GM18867 (cell line): ENCODE results near the gene DENND2D.

ENCODE experiments used
- ATAC-seq: cut with Tn5 transposase; IDR thresholded peaks from one replicate; pipeline ENCODE4 v1.9.1; 2021; ENCODE audit warnings: mild to moderate bottlenecking, moderate library complexity; ENCODE audit not compliant: unreplicated experiment

The DENND2D gene, protein sequence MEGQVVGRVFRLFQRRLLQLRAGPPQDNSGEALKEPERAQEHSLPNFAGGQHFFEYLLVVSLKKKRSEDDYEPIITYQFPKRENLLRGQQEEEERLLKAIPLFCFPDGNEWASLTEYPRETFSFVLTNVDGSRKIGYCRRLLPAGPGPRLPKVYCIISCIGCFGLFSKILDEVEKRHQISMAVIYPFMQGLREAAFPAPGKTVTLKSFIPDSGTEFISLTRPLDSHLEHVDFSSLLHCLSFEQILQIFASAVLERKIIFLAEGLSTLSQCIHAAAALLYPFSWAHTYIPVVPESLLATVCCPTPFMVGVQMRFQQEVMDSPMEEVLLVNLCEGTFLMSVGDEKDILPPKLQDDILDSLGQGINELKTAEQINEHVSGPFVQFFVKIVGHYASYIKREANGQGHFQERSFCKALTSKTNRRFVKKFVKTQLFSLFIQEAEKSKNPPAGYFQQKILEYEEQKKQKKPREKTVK

DNA sequence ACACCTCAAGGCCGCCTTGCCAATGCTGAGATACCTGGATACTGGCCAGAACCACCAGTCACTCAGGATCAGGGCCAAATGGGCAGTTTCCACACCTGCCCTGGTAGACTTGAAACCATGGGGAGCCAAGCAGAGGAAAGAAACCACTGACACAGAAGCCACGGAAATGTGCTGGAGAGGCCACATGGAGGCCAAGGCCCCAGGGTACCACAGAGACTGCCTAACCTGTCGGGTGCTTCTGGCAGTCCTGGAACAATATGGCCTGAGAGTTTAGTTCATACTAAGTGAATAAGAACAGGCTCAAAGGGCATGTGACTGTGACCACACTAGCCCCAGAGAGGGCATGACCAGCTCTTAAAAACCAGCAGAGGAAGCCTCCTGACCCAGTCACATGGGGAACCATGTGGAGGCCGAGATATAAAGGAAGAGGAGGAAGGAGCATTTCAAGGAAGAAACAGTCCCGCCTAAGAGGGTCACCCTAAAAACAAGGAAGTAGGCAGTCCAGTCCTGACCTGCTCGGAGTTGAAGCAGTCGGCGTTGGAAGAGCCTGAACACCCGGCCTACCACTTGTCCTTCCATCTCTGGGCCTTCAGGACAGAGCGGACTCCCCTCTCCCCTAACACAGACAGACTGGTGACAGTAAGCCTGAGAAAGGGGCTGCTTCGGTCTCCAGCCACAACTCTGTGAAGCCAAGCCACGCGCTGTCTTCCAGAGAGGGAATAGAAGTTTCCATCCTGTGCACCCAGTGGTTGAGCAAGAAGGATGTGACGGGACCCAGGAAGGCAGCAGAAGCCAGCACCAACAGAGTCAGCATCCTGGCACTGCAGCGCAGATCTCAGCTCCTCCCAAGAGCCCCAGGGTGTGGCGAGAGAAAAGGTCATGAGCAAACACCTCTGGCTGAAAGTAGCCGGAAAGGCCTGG, at the start of gene DENND2D:
Gene DENND2D (minus strand): TSS at position 766 of the 921 bp plus-strand sequence. CDS start 187 bp downstream, at position 579.
- ATAC-seq = no peak

DNA sequence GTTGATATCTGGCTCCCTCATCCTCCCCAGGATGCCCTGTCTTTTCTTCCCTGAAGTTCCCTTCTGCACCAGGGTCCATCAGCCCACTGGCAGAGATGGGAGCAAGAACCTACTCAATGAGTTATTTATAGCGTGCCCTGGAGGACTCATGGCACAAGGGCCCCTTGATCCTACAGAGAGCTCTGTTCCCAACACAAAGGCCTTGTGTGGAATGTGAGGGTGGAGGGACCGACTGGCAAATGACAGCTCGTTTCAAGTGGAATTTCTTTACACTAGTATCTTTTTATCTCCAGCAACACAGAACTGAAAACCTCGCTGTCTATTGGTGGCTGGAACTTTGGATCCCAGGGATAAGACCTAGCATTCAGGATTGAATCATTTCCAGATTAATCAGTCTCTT, 49.5 kb upstream of the DENND2D start:
- ATAC-seq = no peak

DNA sequence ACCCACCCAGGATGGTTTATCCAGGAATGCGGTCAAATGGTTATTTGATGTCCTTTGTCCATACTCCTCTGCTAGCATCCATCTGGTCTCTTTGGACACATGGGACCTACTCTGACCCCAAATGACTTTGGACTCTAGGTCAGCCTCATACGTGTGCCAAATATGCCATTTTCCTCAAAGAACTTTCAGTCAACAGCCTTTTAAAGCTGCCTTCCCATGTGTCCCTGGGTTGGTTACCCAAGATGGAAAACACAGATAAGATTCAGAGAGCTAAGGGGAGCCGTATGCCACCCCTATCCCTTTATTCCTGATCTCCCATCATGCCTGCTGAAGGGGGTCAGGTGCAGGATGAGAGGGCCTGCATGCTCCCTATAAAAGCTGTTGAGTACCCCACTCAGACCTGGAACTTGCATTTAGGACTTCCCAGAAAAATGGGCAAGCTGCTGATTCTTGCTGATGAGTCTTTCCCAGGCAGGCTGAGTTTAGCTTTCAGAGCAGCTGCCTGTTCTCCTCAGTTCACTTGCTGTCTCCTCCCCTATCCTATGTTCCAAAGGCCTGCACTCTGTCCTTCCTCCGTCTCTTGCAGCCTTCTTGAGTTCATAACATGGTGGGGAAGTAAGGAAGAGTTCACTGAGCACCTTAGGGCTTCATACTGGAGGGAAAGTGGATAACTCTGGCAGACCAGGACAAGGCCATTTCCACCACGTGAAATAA, 46.8 kb upstream of the DENND2D start:
- ATAC-seq = no peak

DNA sequence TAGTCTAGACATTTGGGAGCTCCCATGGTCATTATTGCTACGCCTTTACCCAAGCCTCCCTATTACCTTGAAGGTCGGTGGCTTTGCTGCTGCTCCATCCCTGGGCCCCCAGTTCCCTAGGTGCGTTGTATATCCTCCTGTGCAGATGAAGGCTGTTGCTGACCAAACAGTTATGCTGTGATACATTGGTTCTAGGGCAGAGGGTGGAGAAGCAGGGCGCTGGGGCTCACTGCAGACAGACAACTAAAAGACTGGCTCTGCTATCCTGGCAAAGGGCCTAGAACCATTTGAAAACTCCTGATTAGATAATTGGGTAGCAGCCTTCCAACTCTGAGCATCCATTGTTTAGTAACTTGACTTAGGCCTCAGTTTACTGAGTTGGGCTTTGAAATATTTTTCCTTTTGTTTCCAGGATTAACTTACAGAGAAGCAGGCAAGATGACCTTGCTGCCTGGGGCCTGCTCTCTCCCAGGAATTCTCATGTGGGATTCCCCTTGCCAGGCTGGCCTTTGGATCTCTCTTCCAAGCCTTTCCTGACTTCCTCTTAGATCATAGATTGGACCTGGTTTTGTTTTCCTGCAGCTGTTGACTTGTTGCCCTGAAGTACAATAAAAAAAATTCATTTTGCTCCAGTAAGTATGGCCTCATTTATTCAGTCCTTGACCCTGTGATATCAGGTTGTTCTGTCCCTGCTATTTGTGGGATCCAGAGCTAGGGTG, 42.5 kb upstream of the DENND2D start:
- ATAC-seq = no peak

DNA sequence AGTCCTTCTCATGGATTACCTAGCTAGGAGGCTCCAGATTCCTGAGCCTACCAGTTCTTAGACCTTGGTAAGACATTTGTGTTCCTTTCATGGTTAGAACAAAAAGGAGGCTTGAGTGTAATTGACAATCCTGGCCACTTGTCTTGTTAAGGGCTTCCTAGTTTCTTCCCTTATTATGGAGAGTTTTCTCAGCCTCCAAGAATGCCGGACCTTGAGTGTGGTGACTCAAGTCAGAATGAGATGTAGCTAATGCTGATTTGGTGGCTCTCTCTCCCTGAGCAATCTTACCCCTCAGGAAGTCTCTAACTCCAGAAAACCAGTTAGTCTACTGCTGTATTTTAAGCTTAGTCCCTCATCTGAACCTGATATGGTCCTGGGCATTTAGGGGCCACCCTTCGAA, 41.4 kb upstream of the DENND2D start:
- ATAC-seq = no peak

DNA sequence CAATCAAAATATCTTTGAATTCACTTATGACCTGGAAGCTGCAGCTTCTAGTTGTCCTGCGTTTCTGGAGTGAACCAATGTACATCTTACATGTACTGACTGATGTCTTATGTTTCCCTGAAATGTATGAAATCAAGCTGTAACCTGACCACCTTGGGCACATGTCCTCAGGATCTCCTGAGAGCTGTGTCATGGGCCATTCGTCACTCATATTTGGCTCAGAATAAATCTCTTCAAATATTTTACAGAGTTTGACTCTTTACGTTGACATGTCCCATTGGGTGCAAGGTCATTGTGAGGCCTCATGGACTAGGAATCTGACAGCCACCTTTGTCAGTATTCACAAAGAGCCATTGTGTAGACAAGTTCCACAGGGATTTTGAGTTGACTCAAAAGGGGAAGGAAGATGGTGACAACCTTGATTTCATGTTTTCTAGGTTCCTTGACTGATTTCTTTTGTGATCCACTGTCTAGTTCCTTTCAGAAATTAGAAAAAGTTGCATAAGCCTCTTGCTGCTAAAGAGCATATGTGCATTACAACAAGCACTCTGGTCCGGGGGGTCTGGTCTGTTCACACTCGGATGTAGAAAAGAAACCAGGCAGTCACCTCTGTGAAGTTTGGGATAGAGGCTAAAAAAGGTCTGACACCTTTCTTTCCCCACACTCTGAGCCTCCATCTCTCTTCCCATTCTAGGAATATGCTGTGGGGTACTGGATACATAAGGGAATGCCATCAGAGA, 37.8 kb upstream of the DENND2D start:
- ATAC-seq = no peak

DNA sequence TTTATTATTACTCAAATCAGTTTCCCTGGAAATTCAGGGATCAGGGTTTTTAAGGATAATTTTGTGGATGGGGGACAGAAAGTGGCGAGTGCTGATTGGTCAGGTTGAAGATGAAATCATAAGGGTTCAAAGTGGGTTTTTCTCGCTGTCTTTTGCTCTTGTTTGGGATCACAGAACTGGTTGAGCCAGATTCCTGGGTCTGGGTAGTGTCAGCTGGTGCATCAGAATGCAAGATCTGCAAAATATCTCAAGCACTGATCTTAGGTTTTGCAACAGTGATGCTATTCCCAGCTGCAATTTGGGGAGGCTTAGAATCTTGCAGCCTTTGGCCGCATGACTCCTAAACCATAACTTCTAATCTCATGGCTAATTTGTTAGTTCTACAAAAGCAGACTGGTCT, 36.4 kb upstream of the DENND2D start:
- no peak for ATAC-seq

DNA sequence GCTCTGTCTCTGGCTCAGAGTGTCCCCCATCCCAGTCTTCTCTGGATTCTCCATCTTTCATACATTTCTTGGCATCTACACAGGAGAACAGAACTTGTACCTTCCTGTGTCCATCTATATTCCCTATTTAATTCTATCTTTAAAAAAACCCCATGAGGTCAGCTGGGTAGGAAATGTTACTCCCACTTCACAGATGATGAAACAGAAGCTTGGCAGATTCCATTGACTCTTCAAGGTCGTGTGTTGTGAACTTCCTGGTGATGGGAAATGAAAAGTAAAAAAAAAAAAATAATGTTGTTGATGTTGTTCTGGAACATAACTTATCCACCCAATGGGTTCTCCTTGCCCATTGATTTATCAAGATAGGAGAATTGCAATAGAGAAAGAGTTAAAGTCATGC, 35.9 kb upstream of the DENND2D start:
- ATAC-seq = no peak

DNA sequence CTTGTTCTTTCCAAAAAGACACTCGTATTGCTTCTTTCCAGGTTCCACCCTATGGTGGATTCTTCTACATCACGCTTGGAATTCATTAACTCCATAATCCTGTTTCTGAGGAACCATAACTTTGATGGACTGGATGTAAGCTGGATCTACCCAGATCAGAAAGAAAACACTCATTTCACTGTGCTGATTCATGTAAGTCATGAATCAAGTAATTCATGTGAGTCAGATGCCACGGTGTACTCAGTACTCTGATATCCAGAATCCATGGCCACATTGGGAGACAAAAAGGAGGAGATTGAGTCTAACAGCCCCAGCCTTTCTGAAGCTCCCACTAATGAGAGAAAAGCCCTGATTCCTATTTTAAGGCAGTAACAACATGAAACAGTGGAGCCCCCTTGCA, 34.4 kb upstream of the DENND2D start:
- no peak for ATAC-seq

DNA sequence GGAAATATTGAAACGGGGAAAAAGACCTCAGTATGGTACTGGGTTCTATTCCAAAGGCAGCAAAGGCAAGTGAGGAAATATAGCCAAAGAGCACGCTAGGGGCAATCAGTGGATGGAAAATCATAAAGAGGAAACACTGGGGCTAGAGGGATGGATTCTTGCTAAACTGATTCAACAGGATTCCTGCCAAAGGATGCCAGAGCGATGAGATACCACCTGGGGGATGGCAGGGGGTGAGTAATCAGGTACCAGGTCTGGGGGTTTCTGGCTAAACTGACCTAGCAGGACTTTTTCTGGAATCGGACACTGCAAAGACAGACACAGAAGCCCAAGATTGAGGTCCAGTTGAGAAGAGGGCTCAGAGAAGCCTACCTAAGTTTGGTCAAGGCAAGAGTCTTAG, 33.8 kb upstream of the DENND2D start:
- ATAC-seq = no peak

DNA sequence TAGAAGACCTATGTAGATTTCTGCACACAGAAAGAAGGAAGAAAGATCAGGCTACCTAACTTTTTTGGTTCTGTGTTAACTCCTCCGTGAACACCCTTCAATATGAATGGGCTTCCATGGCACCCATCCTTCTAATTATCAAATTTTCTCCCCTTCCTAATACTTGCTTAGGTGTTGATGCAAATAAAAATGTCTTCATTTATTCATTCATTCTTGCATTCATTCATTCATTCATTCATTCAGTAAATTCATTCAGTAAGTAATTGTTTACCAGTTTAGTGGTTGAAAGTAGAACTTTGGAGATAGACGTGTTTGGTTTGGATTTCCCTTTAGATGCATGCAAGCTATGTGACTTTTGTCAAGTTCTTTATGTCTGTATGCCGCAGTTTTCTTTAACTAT, 31.7 kb upstream of the DENND2D start:
- no peak for ATAC-seq

DNA sequence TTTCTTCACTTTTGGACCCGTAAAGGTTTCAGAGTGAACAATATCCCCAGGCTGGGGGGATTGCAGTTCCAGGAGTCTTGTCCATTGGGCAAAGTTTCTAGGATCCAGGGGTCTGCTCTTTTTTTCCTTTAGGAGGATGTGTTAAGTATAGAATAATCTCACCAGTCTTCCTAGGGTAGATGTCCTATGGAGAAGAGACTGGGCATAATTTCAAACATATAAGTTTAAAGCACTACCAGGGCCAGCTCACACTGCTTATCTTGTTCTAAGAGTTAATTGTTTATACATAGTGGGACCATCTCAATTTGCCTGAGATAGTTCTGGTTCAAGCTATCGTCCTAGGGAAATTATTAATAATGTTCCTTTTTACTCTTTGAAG, 28.3 kb upstream of the DENND2D start:
- no peak for ATAC-seq

DNA sequence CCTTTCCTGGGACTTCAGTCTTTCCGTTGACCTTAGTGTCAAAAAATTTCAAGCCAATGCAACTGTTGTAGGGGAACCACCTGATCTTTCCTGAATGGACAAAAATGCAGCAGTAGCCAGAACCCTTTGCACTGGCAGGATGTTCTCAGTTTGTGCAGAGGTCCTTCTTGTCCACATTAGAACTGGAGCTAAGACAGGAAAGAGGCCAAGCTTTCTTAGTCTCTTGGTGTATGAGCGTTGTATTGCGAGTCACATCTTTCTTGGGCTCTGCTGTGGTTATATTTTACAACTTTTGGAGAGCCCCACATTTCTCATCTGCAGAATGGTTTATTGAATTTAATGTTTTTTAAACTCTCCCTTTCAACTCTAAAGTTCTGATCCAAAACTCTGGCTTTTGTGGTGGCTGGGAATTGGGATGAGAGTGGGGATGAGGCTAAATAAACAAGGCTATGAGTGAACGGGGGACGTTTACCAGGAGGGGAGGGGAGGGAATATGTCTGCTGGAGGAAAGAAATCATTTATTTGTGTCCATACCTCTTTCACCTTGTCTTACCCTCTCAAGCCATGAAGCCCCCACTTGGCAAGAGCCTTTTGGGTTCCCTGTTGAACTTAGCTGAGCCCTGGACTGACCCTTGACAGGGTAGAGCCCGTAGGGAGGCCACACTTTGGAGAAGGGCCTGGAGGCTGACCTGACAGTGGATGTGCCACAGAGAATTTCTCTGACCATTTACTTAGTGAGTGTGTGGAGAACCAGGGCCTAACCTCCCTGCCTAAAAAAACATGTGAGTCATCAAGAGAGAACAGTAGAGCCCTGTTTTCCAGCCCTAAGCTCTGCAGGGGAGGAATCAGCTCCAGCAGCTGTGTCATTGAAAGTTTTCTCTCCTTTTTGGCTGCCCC, 27.7 kb upstream of the DENND2D start:
- no peak for ATAC-seq

DNA sequence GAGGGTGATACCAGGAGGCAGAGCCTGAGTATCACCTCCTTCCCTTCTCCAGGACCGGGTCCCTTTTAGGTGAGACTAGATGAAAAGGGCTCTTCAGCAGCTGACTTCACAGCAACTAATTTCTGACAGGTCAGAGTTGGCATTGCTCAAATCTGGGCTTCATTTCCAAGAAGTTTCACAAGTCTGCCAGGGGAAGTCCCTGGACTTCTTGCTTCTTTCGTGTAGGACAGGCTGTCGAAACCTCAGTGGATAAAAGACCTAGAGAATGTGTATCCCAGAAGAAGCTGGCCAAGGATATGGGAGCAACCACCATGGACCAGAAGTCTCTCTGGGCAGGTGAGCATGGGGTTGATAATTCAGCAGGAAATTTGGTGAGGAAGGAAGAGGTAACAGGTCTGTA, 27.0 kb upstream of the DENND2D start, which contains the start of gene CHI3L2:
Gene CHI3L2 (plus strand): TSS at position 280 of the 400 bp plus-strand sequence. CDS start 17 bp downstream, at position 297.
- ATAC-seq = no peak

DNA sequence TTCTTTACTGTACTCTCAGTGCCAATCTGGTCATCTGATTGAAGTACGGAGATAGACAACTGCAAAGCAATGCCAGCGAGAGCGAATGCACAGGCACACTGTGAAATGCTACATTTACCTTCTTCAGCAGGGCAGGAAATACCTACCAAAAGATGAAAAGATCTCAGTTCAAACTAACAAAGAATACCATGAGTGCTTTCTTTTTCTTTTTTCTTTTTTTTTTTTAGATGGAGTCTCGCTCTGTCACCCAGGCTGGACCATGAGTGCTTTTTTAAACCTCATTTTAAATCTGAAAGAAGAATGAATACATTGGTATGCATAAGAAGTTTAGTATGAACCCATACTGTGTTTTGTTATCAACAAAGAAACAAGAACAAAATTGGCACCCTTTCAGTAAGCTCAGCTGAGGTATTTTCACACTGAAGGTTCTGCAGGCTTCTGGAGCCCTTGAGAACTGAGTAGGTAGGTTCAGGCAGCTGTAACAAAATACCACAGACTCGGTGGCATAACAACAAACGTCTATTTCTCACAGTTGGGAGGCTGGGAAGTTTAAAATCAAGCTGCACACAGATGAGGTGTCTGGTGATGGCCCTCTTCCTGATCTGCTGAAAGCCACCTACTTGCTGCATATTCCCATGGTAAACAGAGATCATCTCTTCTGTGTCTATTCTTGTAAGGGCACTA, 25.4 kb upstream of the DENND2D start:
- ATAC-seq = no peak

DNA sequence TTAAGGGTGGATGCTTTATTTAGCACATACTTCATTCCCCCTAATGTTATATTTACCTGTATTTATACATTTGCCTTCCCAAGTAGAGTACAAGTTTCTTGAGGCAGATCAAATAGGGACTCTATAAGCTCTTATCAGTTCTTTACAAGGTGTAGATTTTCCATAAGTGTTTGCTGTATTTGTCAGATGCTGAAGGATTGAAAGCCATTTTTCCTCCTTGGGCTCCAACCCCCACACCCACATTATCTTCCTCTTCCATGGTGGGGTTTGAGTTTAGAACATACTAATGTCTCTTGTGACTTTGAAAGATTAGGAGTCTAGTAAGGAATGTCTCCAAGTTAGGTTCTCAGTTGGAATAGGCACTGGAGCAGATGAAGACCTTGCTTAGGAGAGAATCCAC, 24.6 kb upstream of the DENND2D start:
- no peak for ATAC-seq

DNA sequence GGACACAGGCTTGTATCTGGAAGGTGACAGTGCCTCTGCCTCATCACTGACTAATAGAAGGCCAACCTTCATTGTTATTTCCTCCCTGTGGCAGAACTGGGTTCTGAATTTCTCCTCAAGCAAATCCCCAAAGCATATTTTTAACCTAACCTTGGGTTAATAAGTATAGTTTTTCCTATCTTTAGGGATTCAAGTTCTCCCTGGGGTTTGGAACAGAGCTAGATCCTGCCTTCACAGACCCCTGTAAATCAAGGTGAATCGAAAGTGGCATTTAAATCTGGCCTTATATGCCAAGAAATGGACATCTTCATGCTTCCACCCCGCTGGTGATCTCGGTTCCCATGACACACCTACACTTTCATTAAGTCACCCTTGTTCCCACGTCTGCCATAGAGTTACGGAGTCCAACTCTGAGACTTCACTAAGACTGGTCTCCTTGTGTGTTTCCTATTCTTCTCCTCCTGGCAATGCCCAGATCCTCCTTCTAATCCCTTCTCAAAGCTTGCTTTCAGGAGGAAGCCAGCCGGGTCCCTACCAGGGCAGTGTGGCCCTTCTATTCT, 22.8 kb upstream of the DENND2D start:
- ATAC-seq = no peak
